ENCODE results near the gene IL6R.
"Not testable (repeated sequence)": the region's sequence is repeated elsewhere in the genome, so short reads cannot be mapped to it uniquely, and the experiment has no call there.

The IL6R gene

DNA sequence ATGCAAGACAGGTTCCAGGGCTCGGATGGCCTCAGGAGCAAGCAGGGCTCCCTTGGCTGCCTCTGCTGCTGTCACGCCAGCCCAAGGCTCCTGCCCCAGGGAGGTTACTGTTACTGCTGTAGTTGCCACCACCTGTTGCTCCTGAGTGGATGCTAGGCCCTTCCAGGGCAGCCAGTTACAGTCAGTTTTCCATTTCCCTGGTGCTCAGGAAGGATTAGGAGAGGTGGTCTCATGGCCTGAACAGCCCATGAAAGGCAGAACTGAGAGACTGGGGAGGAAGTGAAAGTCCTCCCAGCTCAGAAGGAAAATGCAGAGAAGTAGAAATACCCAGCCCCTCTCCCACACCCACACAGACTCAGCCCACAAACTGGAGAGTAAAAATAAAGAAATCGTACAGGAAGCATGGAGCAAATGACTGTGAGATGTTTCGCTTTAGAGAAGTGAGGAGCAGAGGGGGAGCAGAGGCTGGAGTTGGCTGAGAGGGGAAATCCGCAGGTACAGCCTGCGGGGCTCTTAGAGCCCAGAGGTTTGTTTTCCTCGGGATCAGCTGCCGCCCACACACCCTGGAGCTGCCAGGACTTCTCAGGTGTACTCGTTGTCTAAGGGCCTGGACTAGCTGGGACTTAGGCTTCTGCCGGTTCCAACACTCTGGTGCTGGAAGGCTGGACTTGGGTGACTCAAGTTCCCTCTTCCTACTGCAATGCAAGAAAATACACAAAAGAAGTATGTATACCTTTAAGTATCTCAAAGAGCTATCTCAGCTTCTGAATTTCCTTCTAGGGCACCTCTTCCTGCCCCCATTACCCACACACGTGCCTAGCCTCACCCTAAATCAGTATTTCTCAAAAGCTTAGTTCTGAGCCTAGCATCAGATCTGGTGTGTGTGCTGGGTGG lies 2.3 kb downstream of the IL6R start:
- DNase-seq = no peak

- DNase-seq = no peak
Measured at GRCh38 chr1:154408174-154408777, 3.1 kb downstream of the IL6R start.

GRCh38 chr1:154410185-154410827 lies 5.2 kb downstream of the IL6R start:
- no peak for DNase-seq

DNA sequence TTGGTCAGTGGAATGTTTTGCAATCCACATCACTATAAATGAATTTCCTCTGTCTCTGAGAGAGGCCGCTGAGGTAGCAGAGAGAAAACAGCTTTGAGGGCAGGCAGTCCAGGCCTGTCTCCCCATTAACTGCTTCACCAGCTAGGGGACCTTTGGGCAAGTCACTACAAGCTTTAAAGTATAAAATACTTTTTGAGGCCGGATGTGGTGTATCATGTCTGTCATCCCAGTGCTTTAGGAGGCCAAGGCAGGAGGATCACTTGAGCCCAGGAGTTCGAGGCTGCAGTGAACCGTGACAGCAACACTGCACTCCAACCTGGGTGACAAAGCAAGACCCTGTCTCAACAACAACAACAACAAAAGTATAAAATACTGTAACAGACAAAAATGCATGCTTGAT lies 6.4 kb downstream of the IL6R start:
- DNase-seq = no peak

DNA sequence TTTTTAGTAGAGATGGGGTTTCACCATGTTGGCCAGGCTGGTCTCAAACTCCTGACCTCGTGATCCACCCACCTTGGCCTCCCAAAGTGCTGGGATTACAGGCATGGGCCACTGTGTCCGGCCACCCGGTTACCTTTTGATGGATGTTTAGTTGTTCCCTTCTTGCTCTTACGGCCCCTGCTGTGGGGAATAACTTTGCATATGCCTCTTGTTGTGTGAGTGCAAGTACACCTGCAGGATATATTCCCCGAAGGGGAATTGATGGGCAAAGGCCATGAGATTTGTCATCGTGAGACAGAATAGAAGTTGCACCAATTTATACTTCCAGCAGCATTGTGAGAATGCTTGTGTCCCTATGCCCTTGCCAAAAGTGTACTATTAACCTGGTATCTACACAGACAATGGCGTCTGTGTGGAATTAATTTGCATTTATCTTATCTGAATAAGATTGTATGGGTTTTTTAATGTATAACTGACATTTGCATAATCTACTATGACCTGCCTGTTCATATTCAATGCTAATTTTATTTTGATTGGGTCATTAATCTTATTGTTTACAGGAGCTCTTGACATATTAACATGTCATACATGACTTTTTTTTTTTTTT lies 8.1 kb downstream of the IL6R start:
- no peak for DNase-seq

- DNase-seq = no peak
Measured at GRCh38 chr1:154414606-154415005, 9.5 kb downstream of the IL6R start.

DNA sequence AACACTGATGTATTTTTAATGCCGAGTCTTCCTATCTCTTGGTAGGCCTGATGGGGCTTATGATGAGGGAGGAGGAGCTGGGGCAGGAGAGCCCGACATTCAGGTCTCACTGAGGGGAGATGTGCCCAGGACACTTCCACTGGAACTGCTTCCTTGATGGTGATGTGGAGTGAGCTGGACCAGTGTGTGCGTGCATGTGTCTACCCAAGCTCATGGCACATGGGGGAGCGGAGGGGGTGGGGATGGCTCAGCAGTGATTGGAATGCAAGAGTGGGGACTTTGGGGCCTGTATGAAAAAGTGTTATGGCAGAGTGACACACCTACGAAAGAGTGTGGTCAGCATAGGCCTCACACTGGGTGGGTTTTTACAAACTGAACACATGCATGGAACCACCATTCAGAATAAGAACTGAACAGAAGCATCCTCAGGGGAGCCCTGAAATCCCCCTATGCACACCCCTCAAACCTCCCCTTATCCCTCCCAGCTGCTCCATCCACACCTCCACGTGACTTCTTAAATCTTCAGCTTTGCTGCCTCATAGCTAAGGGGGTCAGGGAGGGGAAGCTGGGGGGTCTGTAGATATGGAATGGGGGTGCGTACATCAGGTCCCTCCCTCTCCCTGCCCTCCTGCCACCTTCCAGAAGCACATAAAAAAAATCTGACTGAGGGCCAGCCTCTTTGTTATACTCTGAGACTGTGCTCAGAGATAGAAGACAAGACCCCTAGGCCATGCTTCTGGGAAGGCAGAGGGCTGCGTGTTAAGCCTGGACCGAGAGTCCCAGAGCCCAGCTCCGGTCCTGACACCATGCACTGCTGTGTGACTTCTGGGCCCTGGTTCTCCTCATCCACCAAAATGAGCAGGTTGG lies 11.6 kb downstream of the IL6R start:
- no peak for DNase-seq

DNA sequence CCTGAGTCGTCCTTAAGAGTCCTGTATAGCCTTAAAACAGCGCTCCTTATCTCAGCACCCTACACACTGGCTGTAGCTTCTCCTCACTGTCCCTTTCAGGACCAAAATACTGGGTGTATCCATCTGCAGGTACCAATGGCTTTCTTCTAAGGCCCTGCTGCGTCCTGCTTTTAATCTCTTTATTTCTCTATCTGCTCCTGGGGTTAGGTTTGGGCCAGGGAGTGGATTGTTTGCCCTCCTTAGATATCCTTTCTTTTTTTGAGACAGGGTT lies 12.1 kb downstream of the IL6R start:
- DNase-seq = no peak

DNA sequence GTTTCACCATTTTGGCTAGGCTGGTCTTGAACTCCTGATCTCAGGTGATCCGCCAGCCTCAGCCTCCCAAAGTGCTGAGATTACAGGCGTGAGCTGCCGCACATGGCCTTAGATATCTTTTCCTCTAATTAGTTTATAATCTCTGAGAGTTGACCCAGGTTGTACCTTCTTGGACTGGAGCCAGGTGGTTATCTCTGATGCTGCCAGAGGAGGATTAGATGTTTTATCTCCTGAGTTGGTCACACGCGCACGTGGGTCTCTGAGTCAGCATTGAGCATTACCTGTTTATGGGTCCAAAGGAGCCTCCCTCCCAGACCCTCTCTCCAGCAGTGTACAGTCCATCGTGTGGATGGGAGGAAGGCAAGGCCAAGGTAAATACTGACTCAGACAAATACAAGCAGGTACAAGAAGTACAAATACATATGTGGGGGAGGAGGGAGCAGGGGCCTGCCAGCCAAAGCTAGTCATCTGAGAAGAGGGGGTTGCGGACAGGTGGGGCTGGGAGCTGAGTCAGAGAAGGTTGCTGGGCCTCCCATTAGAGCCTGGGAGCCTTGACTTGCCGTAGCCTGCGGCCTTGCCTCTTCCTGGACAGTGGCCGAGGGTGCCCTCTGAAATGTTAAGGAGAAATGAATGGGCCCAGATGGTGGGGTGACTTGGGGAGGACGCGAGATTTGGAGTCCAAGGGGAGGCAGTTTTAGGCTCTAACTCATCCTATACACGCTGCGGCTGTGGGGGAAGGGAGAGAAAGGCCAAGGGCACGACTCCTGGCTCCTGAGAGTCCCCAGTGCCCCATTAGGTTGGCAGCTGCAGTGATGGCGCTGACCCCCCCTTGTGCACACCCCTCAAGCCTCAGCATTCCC lies 13.1 kb downstream of the IL6R start:
- DNase-seq = peak; percentile 31

DNA sequence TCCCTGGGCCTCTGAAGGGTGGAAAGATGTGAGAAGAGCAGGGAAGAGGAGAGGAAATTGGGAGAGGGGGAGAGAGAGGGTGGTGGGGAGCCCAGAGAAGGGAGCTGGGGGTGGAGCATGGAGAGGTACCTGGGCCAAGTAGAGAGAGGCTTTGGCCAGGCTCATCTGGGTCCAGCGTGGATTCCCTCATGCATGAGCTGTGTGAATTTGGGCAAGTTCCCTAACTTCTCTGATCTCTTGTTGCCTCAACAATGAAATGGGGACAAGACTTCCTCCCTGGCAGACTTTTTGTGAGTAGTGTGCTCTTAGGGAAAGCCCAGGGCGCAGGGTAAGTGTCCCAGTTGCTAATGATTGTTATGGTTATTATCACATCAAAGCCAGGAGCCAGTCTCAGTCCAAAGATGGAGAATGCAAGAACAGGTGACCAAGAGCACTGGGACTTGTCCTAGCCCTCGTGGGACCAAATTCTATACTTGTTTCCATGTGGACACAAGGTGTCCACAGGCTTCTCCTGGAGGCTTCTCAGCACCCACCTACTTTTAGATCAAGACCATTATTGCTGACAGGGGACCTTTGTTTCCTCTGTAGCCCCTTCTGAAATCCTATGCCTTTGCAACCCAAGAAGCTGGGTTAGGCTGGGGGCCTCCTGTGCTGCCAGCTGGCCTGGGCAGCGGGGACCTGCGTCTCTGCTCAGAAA lies 13.9 kb downstream of the IL6R start:
- no peak for DNase-seq

- no peak for DNase-seq
Measured at GRCh38 chr1:154419620-154420571, 14.8 kb downstream of the IL6R start.

GRCh38 chr1:154420961-154421924 lies 16.1 kb downstream of the IL6R start:
- DNase-seq = no peak

DNA sequence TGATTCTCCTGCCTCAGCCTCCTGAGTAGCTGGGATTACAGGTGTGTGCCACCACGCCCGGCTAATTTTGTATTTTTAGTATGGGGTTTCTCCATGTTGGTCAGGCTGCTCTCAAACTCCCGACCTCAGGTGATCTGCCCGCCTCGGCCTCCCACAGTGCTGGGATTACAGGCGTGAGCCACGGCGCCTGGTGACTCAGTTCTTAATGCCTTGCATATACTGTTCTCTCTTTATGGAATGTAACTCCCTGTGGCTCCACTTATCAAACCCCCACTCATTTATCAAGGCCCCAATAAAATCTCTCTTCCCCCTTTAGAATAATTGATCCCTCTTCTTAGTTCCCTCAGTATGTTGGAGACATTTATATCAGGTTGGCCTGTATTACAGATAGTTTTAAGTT lies 16.9 kb downstream of the IL6R start:
- not testable (repeated sequence) for DNase-seq

DNA sequence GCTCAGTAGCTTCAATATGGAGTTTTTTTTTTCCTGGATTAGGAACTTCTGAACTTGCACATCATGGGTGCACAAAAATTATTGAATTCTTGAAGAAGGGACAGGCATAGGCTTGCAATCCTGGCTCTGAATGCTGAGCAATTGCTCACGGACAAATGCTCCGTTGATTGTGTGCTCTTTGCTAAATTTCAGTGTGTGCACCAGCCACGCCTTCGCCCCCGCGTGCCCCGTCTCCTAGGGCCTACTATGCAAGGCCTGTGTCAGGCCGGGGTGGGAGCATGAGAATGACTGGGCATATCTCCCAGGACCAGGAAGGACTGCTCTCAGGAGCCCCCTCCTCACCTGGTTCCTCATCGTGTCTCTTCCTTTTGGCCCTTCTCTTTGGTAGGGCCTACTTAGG lies 17.4 kb downstream of the IL6R start:
- DNase-seq = no peak

DNA sequence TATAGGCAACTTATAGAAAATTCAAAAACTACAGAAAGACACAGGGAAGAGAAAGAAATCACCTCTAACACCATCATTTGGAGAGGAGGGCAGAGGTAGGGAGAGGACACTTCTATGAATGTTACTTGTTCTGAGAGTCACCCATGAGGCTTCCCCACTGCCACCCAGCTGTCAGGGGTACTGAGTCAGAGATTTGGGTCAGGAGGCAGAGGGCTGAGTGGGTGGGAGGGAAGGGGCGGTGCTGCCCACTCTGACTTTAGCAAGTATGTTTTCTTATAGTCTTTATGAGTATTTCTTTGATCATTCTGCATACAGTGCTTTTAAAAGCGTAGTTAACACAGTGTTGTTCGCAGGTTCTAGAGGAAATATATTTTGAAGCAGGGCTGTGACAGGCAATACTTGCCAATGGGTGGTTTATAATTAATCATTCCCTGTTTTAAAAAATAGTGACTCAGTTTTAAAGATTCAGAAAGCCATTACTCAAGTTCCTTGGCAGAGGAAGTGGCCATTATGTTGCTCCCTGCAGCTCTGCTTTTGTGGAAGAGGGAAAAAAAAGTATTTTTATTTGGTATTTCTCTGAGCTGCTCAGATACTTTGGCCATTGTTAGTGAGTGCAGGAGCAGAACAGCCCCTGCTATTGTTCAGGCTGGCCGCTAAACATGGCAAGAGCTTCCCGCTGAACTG lies 18.3 kb downstream of the IL6R start:
- DNase-seq = no peak

DNA sequence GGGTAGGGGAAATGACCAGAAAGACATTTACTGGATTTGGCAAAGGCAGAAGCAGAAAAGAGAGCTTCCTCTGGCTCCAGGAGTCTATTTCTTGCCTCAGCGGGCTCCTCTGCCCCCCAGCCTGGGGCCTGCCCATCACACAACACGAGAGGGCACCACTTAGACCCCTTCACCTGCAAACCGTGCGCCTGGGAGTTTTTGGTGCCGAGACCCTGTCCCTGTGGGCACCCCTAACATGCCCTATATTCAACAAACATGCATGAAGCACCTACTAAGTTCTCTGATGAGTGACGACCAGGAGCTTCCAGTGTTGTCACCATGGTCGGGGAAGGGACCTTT lies 18.8 kb downstream of the IL6R start:
- no peak for DNase-seq

GRCh38 chr1:154425172-154425571 lies 20.0 kb downstream of the IL6R start:
- DNase-seq = no peak
